ENCODE results near the gene SLC35C1.

GRCh38 chr11:45800261-45800660, 4.7 kb upstream of the SLC35C1 start:
- TF ChIP-seq POLR2AphosphoS5 (IDR thresholded peaks at IDR 0.05; ENCODE audit: borderline replicate concordance, low read depth, low read length) (no peak), EZH2 (IDR thresholded peaks at IDR 0.05) (no peak), FOXP2 (optimal IDR thresholded peaks at IDR 0.05; ENCODE audit: control extremely low read depth, extremely low read length, insufficient read depth) (no peak)

Data from SK-N-MC (cell line).